Activated CD4-positive, alpha-beta T cell treated with anti-CD3 and anti-CD28 coated beads for 36 hours (primary cell): Measurements from ENCODE around the gene HDAC11. TPM values are rescaled to one million over a fixed set of nuclear protein-coding genes. Genes with fewer than 3 reads are reported as not detected.

ENCODE experiments used
- ATAC-seq: fragments of 200-7000 bp; cut with Tn5 transposase; one replicate; pipeline ENCODE4 v1.10.0; 2021; ENCODE audit warnings: mild to moderate bottlenecking, moderate library complexity
- CTCF ChIA-PET: fragments of 350-600 bp; sonication (Branson Sonifier 250); formaldehyde crosslinking; loops from one replicate; lab custom pipeline; 2021; ENCODE audit warnings: antibody characterized with exemption; lab: Charles Lee
- POLR2A ChIA-PET: fragments of 350-600 bp; sonication (Branson Sonifier 250); formaldehyde crosslinking; loops from one replicate; lab custom pipeline; 2021; ENCODE audit warnings: antibody characterized with exemption, inconsistent platforms; lab: Charles Lee
- DNase-seq: peaks from one replicate; pipeline ENCODE4 v3.0.0-alpha.2; 2020
- H3K27ac Mint-ChIP-seq: one replicate; pipeline ENCODE4 v1.8.0; 2021; ENCODE audit warnings: mixed read lengths
- H3K27me3 Mint-ChIP-seq: one replicate; pipeline ENCODE4 v1.8.0; 2021; ENCODE audit warnings: mixed read lengths
- H3K36me3 Mint-ChIP-seq: one replicate; pipeline ENCODE4 v1.8.0; 2021; ENCODE audit warnings: low read depth, mixed read lengths
- H3K4me1 Mint-ChIP-seq: one replicate; pipeline ENCODE4 v1.8.0; 2021; ENCODE audit warnings: mixed read lengths
- H3K4me3 Mint-ChIP-seq: one replicate; pipeline ENCODE4 v1.8.0; 2021; ENCODE audit warnings: mild to moderate bottlenecking, moderate library complexity, mixed read lengths
- H3K9me3 Mint-ChIP-seq: one replicate; pipeline ENCODE4 v1.8.0; 2021; ENCODE audit warnings: low read depth, mixed read lengths
- intact Hi-C, 2 experiments: fragments of 100-400 bp; cut with DNase I in 1 of 2; cut with micrococcal nuclease in 1 of 2; formaldehyde crosslinking; loops; one replicate each; pipeline versions ENCODE4 v1.14.2 to v1.15.1; 2022 to 2024; cut with DNase I, micrococcal nuclease
- total RNA-seq, 2 experiments: library from RNA; stranded (reverse); gene quantifications; one replicate each; pipeline ENCODE4 v1.2.3, GENCODE V29; 2021

Gene HDAC11
- total RNA-seq, 2 experiments from 2014 or later: 3.4 to 4.1 TPM

DNA sequence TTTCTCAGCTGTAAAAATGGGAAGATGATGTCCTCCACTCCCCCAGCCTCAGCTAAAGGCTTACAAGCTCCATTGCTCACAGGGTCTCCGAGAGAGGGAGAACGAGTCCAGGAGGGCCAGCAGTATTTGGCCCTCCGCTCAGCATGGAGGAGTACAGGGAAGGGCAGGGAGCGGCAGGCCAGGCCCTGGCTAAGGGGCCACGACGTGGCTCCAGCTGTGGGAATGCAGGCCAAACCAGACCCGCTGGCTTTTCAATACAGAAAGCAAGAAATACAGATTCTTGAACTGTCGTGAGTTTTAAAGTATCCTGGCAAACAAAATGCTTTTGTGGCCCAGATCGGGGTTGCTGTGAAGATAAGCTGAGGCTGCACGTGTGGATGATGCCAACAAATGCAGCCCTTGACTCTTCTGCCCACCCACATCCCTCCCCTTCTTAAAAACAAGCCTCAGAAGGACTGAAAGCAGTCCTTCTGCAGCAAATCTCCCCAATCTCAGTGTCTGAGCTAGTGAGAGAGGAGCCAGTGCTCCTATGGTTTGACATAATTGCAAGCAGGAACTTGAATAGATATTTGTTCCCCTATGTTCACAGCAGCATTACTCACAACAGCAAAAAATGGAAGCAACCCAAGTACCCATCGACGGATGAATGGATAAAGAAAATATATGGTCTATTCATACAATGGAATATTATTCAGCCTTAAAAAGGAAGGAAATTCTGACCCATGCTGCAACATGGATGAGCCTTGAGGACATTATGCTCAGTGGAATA is 50.3 kb downstream of the HDAC11 start:
- intact Hi-C loops: no loop called here
- no peaks in the 10 kb centered on the region for H3K9me3 Mint-ChIP-seq
- ChIA-PET CTCF (interaction anchor here (0.6 kb wide), 1 partner anchor 40 kb away, joined by 3 read pairs; no protein-coding TSS in a partner anchor), POLR2A (no interaction called here)
- no peaks in the 10 kb centered on the region for H3K36me3 Mint-ChIP-seq
- H3K27ac Mint-ChIP-seq: no peak overlapping the region
- H3K27me3 Mint-ChIP-seq: no peaks in the 10 kb centered on the region
- H3K4me1 Mint-ChIP-seq: no peaks in the 10 kb centered on the region
- ATAC-seq: no peak
- DNase-seq: no peak
- no peak overlapping the region for H3K4me3 Mint-ChIP-seq

DNA sequence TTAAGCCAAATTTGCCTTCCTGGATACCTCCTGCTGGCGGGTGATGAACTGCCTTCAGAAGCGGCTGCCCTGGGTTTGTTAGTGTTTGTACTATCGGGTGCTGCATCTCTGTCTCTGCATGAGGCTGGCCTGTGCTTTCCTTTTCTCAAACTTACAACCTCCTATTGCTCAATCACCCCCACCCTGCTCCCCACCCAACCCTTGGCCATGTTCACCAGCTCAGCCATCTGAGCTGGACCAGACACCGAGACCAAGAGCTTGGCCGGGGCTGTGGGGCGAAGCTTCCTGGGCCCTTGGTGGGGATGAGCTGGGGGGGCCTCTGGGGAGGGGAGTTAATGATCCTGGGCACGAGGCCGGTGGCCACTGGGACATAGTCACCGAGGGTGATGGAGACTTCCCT is 52.0 kb downstream of the HDAC11 start:
- CTCF ChIA-PET: no interaction called here
- Mint-ChIP-seq H3K4me3 (no peak overlapping the region), H3K9me3 (no peaks in the 10 kb centered on the region), H3K27ac (no peak overlapping the region), H3K27me3 (peaks cover 4% of the 10 kb centered on the region), H3K36me3 (no peaks in the 10 kb centered on the region), H3K4me1 (peaks cover 8% of the 10 kb centered on the region)
- DNase-seq: no peak
- intact Hi-C loops: no loop called here
- no peak for ATAC-seq
- POLR2A ChIA-PET: no interaction called here

DNA sequence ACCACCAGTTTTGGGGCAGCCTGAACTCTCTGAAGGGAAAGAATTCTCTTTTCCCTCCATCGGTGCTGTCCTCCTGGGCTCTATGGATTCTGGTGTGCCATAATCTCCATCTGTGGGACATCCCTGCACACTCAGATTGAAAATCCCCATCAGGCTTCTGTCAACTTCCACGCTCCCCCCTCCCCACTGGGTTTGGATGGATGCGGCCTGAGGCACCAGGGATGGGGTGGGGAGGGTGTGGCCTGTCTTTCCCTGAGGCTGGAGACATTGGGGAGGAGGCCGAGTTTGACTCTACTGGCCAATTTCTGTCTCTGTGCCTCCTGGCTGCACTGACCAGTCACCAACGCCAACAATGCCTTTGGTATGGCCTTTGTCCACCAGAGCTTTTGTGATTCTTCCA is 52.5 kb downstream of the HDAC11 start:
- ChIA-PET CTCF (interaction anchor here (0.5 kb wide), 1 partner anchor 400 kb away, joined by 3 read pairs; no protein-coding TSS in a partner anchor), POLR2A (no interaction called here)
- Mint-ChIP-seq H3K4me1 (peaks cover 9% of the 10 kb centered on the region), H3K4me3 (no peak overlapping the region), H3K27me3 (peaks cover 4% of the 10 kb centered on the region), H3K9me3 (no peaks in the 10 kb centered on the region), H3K27ac (no peak overlapping the region), H3K36me3 (no peaks in the 10 kb centered on the region)
- DNase-seq (no peak), ATAC-seq (no peak)
- intact Hi-C loops: no loop called here

DNA sequence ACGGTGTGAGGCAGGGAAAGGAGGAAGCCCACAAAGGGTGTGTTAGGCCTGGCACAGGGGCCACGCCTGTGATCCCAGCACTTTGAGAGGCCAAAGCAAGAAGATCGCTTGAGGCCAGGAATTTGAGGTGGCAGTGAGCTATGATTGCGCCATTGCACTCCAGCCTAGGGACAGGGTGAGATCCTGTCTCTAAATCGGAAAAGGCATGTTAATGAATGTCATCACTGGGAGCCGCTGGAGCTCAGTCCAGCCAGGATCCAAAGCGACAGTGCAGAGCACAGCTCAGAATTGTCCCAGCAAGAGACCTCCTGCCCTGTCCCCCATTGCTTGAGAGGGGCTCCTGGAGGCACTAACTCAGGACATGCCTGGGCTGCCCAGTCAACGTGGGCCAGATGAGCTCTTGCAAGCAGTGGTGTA is 53.8 kb downstream of the HDAC11 start:
- peaks cover 4% of the 10 kb centered on the region for H3K27me3 Mint-ChIP-seq
- DNase-seq (no peak), ATAC-seq (no peak)
- H3K4me1 Mint-ChIP-seq: peaks cover 9% of the 10 kb centered on the region
- intact Hi-C loops: no loop called here
- no peak overlapping the region for H3K4me3 Mint-ChIP-seq
- no peaks in the 10 kb centered on the region for H3K36me3 Mint-ChIP-seq
- ChIA-PET POLR2A (interaction anchor here (0.6 kb wide), 1 partner anchor 70 kb away, joined by 6 read pairs; no protein-coding TSS in a partner anchor), CTCF (interaction anchor here (0.7 to 1.8 kb wide), 3 partner anchors 38 to 331 kb away, joined by 3 to 5 read pairs (median 4); no protein-coding TSS in a partner anchor)
- no peak overlapping the region for H3K27ac Mint-ChIP-seq
- H3K9me3 Mint-ChIP-seq: no peaks in the 10 kb centered on the region

DNA sequence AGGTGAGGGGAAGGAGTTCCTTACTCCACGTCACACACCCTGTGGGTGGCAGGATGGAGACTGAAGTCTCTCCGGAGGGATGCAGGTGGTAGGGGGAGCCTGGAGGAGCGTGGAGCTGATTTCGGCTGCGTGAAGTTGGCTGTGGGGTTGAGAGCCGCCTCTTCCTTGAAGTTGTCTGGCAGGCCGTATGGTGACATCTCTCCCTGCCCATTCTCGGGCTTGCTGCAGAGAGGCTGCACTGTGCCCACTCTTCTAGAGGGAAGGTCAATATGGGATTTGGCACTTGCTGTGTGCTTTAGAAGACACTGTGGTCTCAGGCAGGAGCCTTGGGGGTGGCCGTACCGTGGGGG is 55.4 kb downstream of the HDAC11 start:
- Mint-ChIP-seq H3K36me3 (no peaks in the 10 kb centered on the region), H3K4me3 (no peak overlapping the region)
- CTCF ChIA-PET: interaction anchor here (1.8 kb wide), 1 partner anchor 112 kb away, joined by 5 read pairs; no protein-coding TSS in a partner anchor

DNA sequence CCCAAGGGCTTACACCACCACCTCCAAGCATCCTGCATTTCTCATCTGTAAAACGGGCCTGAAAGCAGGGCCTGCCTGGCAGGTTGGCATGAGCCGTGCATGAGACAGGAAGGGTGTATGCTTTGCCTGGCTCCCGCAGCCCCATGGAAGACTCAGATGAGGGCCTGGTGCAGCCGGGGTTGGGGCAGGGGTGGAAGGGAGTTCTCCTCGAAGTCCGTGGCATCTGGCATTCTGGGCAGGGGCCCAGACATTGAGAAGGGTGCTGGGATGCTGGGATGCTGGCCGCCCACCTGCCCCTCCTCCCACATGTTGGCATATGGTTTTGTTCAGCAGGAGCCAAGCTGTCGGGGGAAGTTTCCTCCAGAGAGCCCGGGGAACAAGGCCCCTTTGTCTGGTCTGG is 55.8 kb downstream of the HDAC11 start:
- CTCF ChIA-PET: no interaction called here

More for the DNA sequence above, 55.4 kb downstream of the HDAC11 start:
- no peak for ATAC-seq
- DNase-seq: no peak
- POLR2A ChIA-PET: no interaction called here
- Mint-ChIP-seq H3K27ac (no peak overlapping the region), H3K27me3 (peaks cover 4% of the 10 kb centered on the region), H3K4me1 (peaks cover 9% of the 10 kb centered on the region), H3K9me3 (no peaks in the 10 kb centered on the region)
- intact Hi-C loops: no loop called here

DNA sequence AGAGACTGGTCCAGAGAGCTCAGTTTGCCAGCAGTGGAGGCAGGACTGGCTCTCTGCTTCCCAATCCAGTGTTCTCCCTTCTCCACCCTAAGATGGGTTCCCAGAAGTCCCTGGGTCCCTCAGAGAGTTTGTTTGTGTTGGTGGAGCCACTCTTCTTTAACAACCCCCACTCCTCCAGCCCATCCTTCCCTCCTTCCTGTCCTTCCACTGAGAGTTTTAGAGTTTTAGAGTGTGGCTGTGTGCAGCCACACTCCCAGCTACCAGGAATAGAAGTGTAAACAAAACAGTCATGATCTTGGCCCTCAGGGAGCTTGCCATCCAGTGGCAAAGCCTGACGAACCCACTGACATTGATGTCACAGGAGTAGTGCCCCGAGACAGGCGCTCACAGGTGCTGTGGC is 56.3 kb downstream of the HDAC11 start:
- ChIA-PET POLR2A (no interaction called here), CTCF (interaction anchor here (0.7 to 0.9 kb wide), 2 partner anchors 121 to 149 kb away, joined by 3 read pairs; no protein-coding TSS in a partner anchor)
- ATAC-seq (no peak), DNase-seq (no peak)
- Mint-ChIP-seq H3K9me3 (no peaks in the 10 kb centered on the region), H3K36me3 (no peaks in the 10 kb centered on the region), H3K4me1 (peaks cover 9% of the 10 kb centered on the region), H3K27me3 (peaks cover 6% of the 10 kb centered on the region), H3K27ac (no peak overlapping the region), H3K4me3 (no peak overlapping the region)
- intact Hi-C loops: no loop called here

More for the DNA sequence above, 55.8 kb downstream of the HDAC11 start:
- ATAC-seq: no peak
- no peak for DNase-seq
- intact Hi-C loops: no loop called here
- Mint-ChIP-seq H3K9me3 (no peaks in the 10 kb centered on the region), H3K4me3 (no peak overlapping the region), H3K4me1 (peaks cover 9% of the 10 kb centered on the region), H3K27ac (no peak overlapping the region), H3K36me3 (no peaks in the 10 kb centered on the region), H3K27me3 (peaks cover 5% of the 10 kb centered on the region)
- POLR2A ChIA-PET: no interaction called here

DNA sequence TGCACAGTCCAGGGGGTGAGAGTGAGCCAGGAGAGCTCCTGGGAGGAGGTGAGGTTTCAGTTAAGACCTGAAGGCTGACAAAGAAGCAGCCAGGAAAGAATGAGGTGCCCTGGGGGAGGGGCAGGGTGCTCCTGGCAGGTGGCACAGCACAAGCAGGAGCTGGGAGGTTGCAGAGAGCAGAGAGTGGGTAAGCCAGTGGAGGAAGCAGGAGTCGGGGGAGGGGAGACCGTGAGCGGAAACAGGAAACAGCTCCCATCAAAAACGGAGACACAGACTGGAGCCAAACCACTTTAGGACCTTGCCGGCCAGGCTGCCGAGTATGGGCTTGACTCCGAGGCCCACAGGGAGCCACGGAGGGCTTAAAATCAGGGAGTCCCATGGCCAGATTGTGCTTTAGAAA is 56.7 kb downstream of the HDAC11 start:
- intact Hi-C loops: no loop called here
- Mint-ChIP-seq H3K27me3 (peaks cover 6% of the 10 kb centered on the region), H3K27ac (no peak overlapping the region), H3K4me3 (no peak overlapping the region), H3K4me1 (peaks cover 9% of the 10 kb centered on the region), H3K9me3 (no peaks in the 10 kb centered on the region), H3K36me3 (no peaks in the 10 kb centered on the region)
- ChIA-PET POLR2A (no interaction called here), CTCF (interaction anchor here (0.5 to 0.9 kb wide), 3 partner anchors 121 to 733 kb away, joined by 3 read pairs; no protein-coding TSS in a partner anchor)
- ATAC-seq (no peak), DNase-seq (no peak)

DNA sequence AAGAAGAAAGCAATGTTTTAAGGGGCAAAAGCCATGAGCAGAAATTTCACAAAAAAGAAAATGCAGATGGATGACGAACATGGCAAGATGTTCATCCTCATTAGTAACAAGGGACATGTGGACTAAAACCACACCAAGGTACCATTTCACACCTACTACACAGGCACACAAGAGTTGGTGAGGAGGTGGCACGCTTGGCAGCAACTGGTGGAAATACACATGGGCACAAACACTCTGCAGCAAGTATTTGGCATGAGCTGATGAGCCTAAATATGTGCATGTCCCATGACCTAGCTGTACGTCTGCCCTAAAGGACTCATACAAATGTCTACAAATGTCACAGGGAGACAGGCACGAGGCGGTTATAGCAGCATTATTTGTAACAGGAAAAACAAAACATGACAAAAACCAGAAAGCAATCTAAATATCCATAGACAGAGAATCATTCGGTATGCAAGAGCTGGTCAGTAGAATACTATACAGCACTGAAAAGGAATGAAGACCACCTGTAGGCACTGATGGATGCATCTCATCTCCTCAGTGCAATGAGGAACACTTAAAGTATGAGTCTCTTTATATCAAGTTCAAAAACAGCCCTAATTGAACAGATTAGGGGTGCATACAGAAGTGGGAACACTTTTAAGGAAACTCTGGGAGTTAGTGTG is 57.3 kb downstream of the HDAC11 start:
- Mint-ChIP-seq H3K27ac (no peak overlapping the region), H3K9me3 (no peaks in the 10 kb centered on the region), H3K27me3 (peaks cover 6% of the 10 kb centered on the region), H3K4me3 (no peak overlapping the region), H3K36me3 (no peaks in the 10 kb centered on the region), H3K4me1 (peaks cover 9% of the 10 kb centered on the region)
- POLR2A ChIA-PET: no interaction called here
- CTCF ChIA-PET: interaction anchor here (0.5 to 0.9 kb wide), 3 partner anchors 120 to 734 kb away, joined by 3 read pairs; no protein-coding TSS in a partner anchor
- intact Hi-C loops: no loop called here
- no peak for DNase-seq
- ATAC-seq: no peak

DNA sequence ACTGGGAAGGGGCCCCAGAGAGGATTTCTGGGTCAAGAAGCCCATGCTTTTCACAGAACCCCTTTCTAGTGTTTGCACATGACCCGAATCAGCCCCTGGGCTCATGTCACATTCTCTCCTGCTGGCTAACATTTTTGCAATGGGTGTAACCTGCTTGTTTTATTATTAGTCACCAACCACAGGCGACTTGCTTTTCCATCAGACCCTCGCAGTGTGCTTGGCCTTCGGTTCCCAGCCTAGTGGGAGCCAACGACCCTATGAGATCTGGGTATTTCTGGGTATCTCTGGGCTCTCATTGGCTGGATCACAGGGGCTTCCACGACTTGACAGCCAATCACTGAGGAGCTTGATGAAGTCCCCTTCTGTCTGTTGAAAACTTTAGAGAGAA is 57.8 kb downstream of the HDAC11 start:
- intact Hi-C loops: no loop called here
- DNase-seq: no peak
- Mint-ChIP-seq H3K36me3 (no peaks in the 10 kb centered on the region), H3K4me3 (no peak overlapping the region), H3K9me3 (no peaks in the 10 kb centered on the region), H3K27me3 (peaks cover 6% of the 10 kb centered on the region), H3K4me1 (peaks cover 9% of the 10 kb centered on the region), H3K27ac (no peak overlapping the region)
- ATAC-seq: no peak
- ChIA-PET CTCF (interaction anchor here (0.7 kb wide), 1 partner anchor 120 kb away, joined by 3 read pairs; no protein-coding TSS in a partner anchor), POLR2A (no interaction called here)

DNA sequence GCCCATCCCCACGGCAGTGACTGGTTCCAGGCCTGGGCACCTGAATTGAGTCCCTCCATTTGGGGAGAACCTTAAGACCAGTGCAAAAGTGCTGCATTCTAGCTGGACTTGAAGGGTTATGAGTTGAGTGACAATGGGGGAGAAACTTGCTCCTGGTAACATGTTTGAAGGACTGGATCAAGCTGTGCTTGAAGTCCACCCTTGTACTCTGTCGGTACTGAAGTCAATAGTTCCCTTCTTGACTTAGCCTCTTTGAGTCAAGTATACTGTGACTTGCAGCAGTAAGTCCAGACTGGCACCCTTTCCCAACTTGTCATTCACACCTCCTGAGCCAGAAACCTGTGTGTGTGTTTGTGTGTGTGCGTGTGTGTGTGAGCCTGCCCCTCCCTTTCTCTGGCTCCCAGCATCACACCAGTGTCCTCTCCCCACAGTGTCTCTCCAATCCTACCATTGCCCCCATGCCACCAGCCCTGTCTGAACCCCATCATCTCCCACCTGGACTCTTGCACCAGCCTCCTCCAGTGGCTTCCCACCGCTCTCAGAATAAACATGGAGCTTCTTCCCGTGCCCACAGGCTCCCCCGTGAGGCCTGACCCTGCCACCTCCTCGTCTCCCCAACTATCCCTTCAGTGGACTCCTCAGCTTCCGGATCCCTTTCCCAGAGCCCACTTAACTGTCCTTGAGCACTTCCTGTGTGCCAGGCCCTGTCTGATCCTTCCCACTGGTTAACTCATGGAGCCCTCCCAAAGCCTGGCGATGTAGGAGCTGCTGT is 58.6 kb downstream of the HDAC11 start:
- Mint-ChIP-seq H3K27me3 (peaks cover 6% of the 10 kb centered on the region), H3K4me3 (no peak overlapping the region), H3K9me3 (no peaks in the 10 kb centered on the region), H3K27ac (no peak overlapping the region), H3K36me3 (no peaks in the 10 kb centered on the region), H3K4me1 (peaks cover 9% of the 10 kb centered on the region)
- ChIA-PET POLR2A (no interaction called here), CTCF (interaction anchor here (0.6 to 0.7 kb wide), 2 partner anchors 119 to 1134 kb away, joined by 3 read pairs; no protein-coding TSS in a partner anchor)
- no peak for DNase-seq
- intact Hi-C loops: no loop called here
- no peak for ATAC-seq
